H1 (cell line): ENCODE measurements around the gene BICDL1. TPM values are rescaled to one million over a fixed set of nuclear protein-coding genes. Genes with fewer than 3 reads are reported as not detected.

Source experiments
- KDM4A ChIP-seq: IDR thresholded peaks from one replicate; pipeline ENCODE4 v1.7.1; 2012; ENCODE audit warnings: low read depth, mild to moderate bottlenecking, moderate library complexity, low read length, inconsistent platforms; ENCODE audit not compliant: severe bottlenecking
- KDM5A ChIP-seq: fragments of 200-600 bp; IDR thresholded peaks from 2 replicates; pipeline ENCODE4 v1.7.1; 2012; ENCODE audit warnings: mild to moderate bottlenecking, low read length, inconsistent platforms, mixed read lengths
- MAFK ChIP-seq: IDR thresholded peaks from 2 replicates; pipeline ENCODE4 v1.6.1; 2012; ENCODE audit warnings: low read depth, mild to moderate bottlenecking, improper control_type of control experiment, low read length
- PHF8 ChIP-seq: fragments of 200-600 bp; sonication (generic); conservative IDR thresholded peaks from 2 replicates; pipeline ENCODE4 v1.7.1; 2012; ENCODE audit warnings: low read depth, mild to moderate bottlenecking, inconsistent platforms, low read length, moderate library complexity
- SIX5 ChIP-seq: IDR thresholded peaks from 2 replicates; pipeline ENCODE4 v1.6.1; 2011; ENCODE audit warnings: mild to moderate bottlenecking, low read depth, low read length
- polyA plus RNA-seq, 7 experiments: library from polyadenylated mRNA; depleted of rRNA in 3 of 7; stranded (reverse) in 5 of 7; unstranded in 2 of 7; fragments of >200 nt in 5 of 7; fragments of 200-250 nt in 2 of 7; gene quantifications; 1 replicate in 5 of 7; 2 replicates in 1 of 7; 4 replicates in 1 of 7; pipeline versions ENCODE4 v1.2.1 to v1.2.3, GENCODE V29; 2011 to 2013; ENCODE audit warnings: missing spikeins in 2 of 7, mixed read lengths in 2 of 7
- total RNA-seq: library from RNA; stranded (reverse); fragmentation: NEBNext Ultra II Directional; extraction: Animal tissue kit (Norgen Biotek cat#: 25700); gene quantifications from 2 replicates; pipeline ENCODE4 v1.2.1, GENCODE V29; 2021

Gene BICDL1
- total and polyA plus RNA-seq, 2 of the 8 experiments (the other 6 are each of a cell fraction or from before 2014, with no cell fraction given): 17.2 to 25.9 TPM

GRCh38 chr12:120116441-120116791 lies 127.4 kb downstream of the BICDL1 start, which contains the start of gene RAB35 (continued):
- no peak for TF ChIP-seq MAFK
- TF ChIP-seq KDM5A: no peak
- peak; percentile 34 for TF ChIP-seq KDM4A
- TF ChIP-seq PHF8: no peak
- TF ChIP-seq SIX5: no peak
